Upper lobe of left lung (tissue), 6 donors: ENCODE data around the gene POLR2J. TPM values are rescaled to one million over a fixed set of nuclear protein-coding genes. Genes with fewer than 3 reads are reported as not detected.
"Not testable (repeated sequence)": the region's sequence is repeated elsewhere in the genome, so short reads cannot be mapped to it uniquely, and the experiment has no call there.

Experiments used
- ATAC-seq, 2 donors: fragments of 200-7000 bp; cut with Tn5 transposase; one replicate each; pipeline ENCODE4 v1.9.1; 2022; ENCODE audit warnings: mild to moderate bottlenecking in 2 of 2, moderate library complexity in 2 of 2; ENCODE audit not compliant: low FRiP score in 2 of 2
- DNase-seq, 2 donors: peaks; one replicate each; pipeline ENCODE4 v3.0.0-alpha.2; 2019 to 2020
- H3K27ac ChIP-seq, 4 donors: fragments of 200-600 bp; sonication (generic); one replicate each; pipeline ENCODE4 v1.5.1; 2016 to 2019
- H3K27me3 ChIP-seq, 4 donors: fragments of 200-600 bp; sonication (generic); one replicate each; pipeline ENCODE4 v1.5.1; 2017 to 2019
- H3K36me3 ChIP-seq, 4 donors: fragments of 200-600 bp; sonication (generic); one replicate each; pipeline ENCODE4 v1.5.1; 2016 to 2019
- H3K4me1 ChIP-seq, 4 donors: fragments of 200-600 bp; sonication (generic); one replicate each; pipeline ENCODE4 v1.5.1; 2018 to 2019
- H3K4me3 ChIP-seq, 4 donors: fragments of 200-600 bp; sonication (generic); one replicate each; pipeline ENCODE4 v1.5.1; 2017 to 2019; ENCODE audit warnings: mild to moderate bottlenecking in 2 of 4, moderate library complexity in 1 of 4
- H3K9me3 ChIP-seq, 4 donors: fragments of 200-600 bp; sonication (generic); one replicate each; pipeline ENCODE4 v1.5.1; 2018 to 2019
- WGBS, 2 donors: methylation state at CpG; one replicate each; pipeline ENCODE4 v1.1.5; 2017 to 2018; 5-methylcytosine and 5-hydroxymethylcytosine counted together
- total RNA-seq, 6 donors: library from RNA; depleted of rRNA in 4 of 6; stranded (reverse); fragments of >200 nt in 4 of 6; gene quantifications; one replicate each; pipeline versions ENCODE4 v1.1.0 to v1.2.1, GENCODE V29; 2016 to 2021
- donor health status: DM: no; HTN: no; CAD: no; lungs with moderate emphysema.
- donor health status: DM: no; HTN: yes; CAD: no; lungs with severe emphysema.

POLR2J gene
- total RNA-seq, 6 donors from 2014 or later = 15.2 to 37.1 (median 26.6) TPM

- not testable (repeated sequence) for H3K27ac ChIP-seq, H3K9me3 ChIP-seq, H3K4me1 ChIP-seq, H3K4me3 ChIP-seq, H3K27me3 ChIP-seq, H3K36me3 ChIP-seq, DNase-seq
- peak; percentile 13 to 82 for ATAC-seq
- no CpG with 5 or more reads among the region's 30 CpGs for WGBS, 2 donors
Observed at GRCh38 chr7:102511860-102512522, 33.3 kb upstream of the POLR2J start.

DNA sequence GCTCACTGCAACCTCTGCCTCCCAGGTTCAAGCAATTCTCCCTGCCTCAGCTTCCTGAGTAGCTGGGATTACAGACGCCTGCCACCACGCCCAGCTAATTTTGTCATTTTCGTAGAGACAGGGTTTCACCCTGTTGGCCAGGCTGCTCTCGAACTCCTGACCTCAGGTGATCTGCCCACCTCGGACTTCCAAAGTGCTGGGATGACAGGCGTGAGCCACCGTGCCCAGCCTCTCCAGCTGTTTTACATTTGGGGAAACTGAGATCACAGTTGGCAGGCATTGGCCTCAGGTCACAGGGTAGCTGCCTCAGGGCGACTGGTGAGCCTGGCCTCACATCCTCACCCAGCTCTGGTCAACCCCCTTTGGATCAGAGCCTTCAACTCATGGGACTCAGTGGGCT lies 31.9 kb upstream of the POLR2J start:
- not testable (repeated sequence) for ATAC-seq, H3K27me3 ChIP-seq, H3K36me3 ChIP-seq, H3K9me3 ChIP-seq, H3K27ac ChIP-seq, H3K4me1 ChIP-seq, H3K4me3 ChIP-seq
- 84 to 85% methylated on average over 5 of the region's 8 CpGs for WGBS, 2 donors
- DNase-seq = peak in 1 of 2 donors; percentile 34

DNA sequence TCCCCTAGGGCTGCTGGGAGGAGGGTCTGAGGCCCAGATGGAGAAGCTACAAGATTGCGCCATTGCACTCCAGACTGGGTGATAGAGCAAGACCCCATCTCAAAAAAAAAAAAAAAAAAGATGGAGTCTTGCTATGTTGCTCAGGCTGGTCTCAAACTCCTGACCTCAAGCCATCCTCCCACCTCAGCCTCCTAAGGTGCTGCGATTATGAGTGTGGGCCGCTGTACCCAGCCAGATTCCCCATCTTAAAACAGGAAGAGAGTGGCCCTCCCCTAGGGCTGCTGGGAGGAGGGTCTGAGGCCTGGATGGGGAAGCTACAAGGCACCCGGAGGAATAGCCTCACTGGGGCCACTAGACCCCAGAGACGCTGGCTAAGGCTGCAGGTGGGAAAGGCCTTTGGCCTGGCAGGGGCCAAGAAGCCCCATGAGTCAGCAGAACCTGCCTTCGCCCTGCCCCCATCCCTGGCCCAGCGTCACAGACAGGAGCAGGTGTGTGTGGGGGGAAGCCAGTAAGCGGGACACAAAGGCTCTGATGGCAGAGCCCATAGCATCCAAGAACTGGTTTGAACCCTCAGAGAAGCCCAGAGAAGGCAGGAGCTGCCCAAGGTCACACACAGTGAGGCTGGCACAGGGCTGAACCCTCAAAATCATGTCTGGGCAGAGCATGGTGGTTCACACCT lies 28.8 kb upstream of the POLR2J start:
- H3K4me1 ChIP-seq, H3K27ac ChIP-seq, H3K9me3 ChIP-seq, H3K36me3 ChIP-seq, H3K27me3 ChIP-seq, H3K4me3 ChIP-seq, ATAC-seq: not testable (repeated sequence)
- WGBS, 2 donors = 67 to 86% methylated on average over 2 of the region's 8 CpGs
- DNase-seq = peak in 1 of 2 donors; percentile 19

DNA sequence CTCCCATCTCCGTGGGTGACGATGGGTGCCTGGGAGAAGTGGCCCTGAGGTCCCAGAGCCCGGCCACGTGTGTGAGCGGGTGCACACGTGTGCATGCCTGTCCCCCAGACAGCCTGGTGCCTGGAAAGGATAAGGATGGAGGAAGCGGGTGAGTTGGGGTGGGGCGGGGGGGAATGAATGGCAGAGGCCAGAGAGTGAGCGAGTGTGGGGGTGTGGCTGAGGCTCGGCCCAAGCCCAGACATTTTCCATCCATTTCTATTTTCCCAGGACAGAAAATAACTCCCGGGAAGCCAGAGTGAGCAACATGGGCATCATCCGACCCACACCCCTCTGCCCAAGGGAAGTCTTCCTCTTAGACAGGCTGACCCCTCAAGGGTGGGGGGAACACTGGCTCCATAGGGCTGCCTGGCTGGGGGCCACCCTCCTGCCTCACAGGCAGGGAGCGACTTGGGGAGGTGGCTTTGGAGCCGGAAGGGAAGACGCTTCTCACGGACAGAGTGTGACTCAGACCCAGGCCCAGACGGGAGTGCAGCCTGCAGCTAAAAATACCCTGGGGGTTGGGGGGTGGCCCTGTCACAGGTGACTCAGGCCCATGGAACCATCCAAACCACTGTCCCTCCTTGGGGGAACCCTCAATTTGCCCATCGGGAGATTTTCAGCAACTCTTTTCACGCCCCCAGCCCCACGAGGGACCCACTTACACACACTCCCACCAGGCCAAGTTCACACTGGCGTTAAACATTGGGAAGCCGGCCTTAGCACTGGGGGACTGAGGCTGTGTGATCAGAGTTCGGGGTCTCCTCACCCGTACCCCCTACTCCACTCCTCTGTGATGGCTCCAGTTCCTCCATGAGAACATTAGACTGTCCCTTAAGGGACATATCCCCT lies 26.8 kb upstream of the POLR2J start:
- no CpG with 5 or more reads among the region's 24 CpGs for WGBS, 2 donors
- H3K4me3 ChIP-seq, H3K27ac ChIP-seq, H3K27me3 ChIP-seq, H3K9me3 ChIP-seq, H3K4me1 ChIP-seq, DNase-seq, H3K36me3 ChIP-seq: not testable (repeated sequence)
- ATAC-seq = peak; percentile 5 to 77

- H3K4me3 ChIP-seq, H3K4me1 ChIP-seq, H3K27me3 ChIP-seq, DNase-seq, ATAC-seq, H3K9me3 ChIP-seq, H3K36me3 ChIP-seq, H3K27ac ChIP-seq: not testable (repeated sequence)
- WGBS, 2 donors = no CpG with 5 or more reads among the region's 12 CpGs
Observed at GRCh38 chr7:102503141-102503540, 24.4 kb upstream of the POLR2J start.

DNA sequence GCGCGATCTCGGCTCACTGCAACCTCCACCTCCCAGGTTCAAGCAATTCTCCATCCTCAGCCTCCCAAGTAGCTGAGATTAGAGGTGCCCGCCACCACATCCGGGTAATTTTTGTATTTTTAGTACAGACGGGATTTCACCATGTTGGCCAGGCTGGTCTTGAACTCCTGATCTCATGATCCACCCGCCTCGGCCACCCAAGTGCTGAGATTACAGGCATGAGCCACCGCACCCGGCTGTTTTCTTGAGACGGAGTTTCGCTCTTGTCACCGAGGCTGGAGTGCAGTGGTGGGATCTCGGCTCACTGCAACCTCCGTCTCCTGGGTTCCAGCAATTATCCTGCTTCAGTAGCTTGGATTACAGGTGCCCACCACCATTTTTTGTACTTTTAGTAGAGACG lies 19.6 kb upstream of the POLR2J start:
- H3K36me3 ChIP-seq, H3K4me1 ChIP-seq, H3K27me3 ChIP-seq, H3K4me3 ChIP-seq, H3K9me3 ChIP-seq, ATAC-seq, H3K27ac ChIP-seq: not testable (repeated sequence)
- peak in 1 of 2 donors; percentile 38 for DNase-seq
- 86 to 94% methylated on average over 14 to 15 of the region's 16 CpGs for whole genome bisulfite sequencing, 2 donors

GRCh38 chr7:102497308-102497707 lies 18.6 kb upstream of the POLR2J start:
- not testable (repeated sequence) for H3K36me3 ChIP-seq, H3K27me3 ChIP-seq, H3K4me1 ChIP-seq, H3K4me3 ChIP-seq, H3K27ac ChIP-seq, H3K9me3 ChIP-seq
- peak in 1 of 2 donors; percentile 27 for DNase-seq
- WGBS, 2 donors = 40% methylated on average over 1 of the region's 5 CpGs; no CpG with 5 or more reads in 1 of the 2 donors
- ATAC-seq = peak in 1 of 2 donors; percentile 16

DNA sequence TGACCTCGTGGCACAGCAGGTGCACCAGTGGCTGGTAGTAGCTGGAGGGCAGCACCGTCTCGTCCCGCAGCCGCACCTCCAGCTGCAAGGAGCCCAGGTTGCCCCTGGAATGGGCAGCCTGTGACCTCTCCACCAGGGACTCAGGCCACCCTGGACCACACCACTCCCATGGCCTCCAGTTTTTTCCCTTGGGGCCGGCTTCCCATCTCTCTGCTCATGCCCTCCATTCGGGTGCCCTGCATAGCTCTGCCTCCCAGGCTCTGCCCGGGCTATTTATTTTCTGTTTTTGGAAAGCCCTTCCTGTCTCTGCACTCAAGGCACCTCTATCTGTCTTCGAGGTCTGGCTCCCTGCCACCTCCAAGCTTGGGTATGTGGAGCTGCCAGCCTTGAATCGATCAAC lies 18.1 kb upstream of the POLR2J start:
- not testable (repeated sequence) for ATAC-seq, H3K27me3 ChIP-seq, H3K27ac ChIP-seq, H3K9me3 ChIP-seq, H3K4me3 ChIP-seq, H3K4me1 ChIP-seq, H3K36me3 ChIP-seq
- DNase-seq = peak in 1 of 2 donors; percentile 10
- WGBS, 2 donors = 68 to 100% methylated on average over 2 to 3 of the region's 10 CpGs

- not testable (repeated sequence) for H3K27me3 ChIP-seq, H3K36me3 ChIP-seq, DNase-seq, H3K4me3 ChIP-seq, H3K27ac ChIP-seq, H3K9me3 ChIP-seq, H3K4me1 ChIP-seq
- no CpG with 5 or more reads among the region's 67 CpGs for WGBS, 2 donors
- ATAC-seq = peak; percentile 3 to 65
Observed at GRCh38 chr7:102494473-102495149, 15.9 kb upstream of the POLR2J start.

DNA sequence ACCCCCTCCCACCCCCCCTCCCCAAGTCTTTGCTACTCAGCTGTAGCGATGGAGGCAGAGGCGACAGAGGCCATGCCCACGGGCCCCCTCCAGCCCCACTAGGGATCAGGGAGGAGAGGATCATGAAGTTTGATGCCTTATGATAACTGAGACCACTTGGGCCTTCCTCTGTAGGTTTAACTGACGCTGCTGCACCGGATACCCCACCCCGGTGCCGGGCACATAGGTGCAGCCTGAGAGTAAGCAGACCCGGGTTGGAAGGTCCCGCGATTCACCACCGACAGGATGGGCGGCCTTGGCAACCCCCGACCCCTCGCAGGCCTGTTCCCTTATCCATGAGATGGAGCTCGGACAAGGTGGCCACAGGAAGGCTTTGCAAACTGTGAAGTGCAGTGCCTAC lies 15.3 kb upstream of the POLR2J start:
- peak overlapping the region in 3 of 4 donors; percentile 23 to 31 (median 29) for H3K4me3 ChIP-seq
- ATAC-seq = peak in 1 of 2 donors; percentile 0
- WGBS, 2 donors = 32% methylated on average over 9 of the region's 15 CpGs; no CpG with 5 or more reads in 1 of the 2 donors
- H3K36me3 ChIP-seq, H3K27me3 ChIP-seq, H3K9me3 ChIP-seq, H3K4me1 ChIP-seq, H3K27ac ChIP-seq: not testable (repeated sequence)
- peak; percentile 22 to 76 for DNase-seq

DNA sequence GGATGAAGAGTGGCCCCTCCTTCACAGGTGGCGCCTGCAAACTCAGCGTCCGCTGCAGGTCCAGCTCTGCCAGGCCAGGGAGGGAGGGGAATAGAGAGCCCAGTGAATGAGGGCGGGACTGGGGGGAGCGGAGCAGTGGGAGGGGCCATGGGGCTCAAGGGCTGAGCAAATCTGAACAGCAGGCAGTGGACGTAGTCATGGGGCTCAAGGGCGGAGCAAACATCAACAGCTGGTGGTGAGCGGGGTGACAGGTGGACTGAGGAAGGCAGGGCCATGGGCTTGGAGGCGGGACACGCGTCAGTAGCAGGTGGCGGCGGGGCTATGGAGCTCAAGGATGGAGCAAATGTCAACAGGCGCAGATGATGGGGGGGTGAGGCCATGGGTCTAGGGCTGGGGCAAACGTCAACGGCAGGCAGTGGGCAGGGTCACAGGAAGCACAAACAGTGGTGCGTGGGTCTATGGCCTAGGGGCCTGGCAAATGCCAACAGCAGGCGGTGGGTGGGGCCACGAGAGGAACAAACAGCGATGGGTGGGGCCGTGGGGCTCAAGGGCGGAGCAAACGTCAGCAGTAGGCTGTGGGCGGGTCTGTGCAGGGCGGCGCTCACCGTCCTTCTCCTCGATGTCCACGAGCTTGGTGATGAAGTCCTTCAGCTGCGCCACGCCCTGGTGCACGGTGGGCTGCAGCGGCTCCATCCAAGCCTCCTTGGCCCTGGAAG lies 14.7 kb upstream of the POLR2J start:
- H3K4me3 ChIP-seq, H3K36me3 ChIP-seq, H3K4me1 ChIP-seq, H3K9me3 ChIP-seq, H3K27ac ChIP-seq, H3K27me3 ChIP-seq: not testable (repeated sequence)
- WGBS, 2 donors = no CpG with 5 or more reads among the region's 33 CpGs
- DNase-seq (peak in 1 of 2 donors; percentile 49), ATAC-seq (peak; percentile 75 to 90)

DNA sequence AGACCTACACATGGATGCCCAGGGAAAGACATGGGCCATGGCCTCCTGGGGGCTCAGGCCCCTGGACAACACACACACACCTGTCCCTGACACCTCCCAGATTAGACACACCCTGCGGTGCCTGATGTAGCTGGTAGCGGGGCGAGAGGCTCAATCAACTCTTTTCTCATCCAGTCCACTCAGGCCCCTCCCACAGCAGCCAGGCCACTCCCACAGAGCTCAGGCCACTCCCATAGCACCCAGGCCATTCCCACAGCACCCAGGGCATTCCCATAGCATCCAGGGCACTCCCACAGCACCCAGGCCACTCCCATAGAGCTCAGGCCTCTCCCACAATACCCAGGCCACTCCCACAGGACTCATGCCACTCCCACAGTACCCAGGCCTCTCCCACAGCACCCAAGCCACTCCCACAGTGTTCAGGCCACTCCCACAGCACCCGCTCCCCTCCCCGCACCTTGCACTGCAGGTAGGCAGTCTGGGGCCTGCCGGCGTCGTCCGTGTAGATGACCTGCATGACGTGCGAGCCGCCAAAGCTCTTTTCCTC lies 11.9 kb upstream of the POLR2J start:
- H3K27me3 ChIP-seq, H3K27ac ChIP-seq, H3K36me3 ChIP-seq, H3K9me3 ChIP-seq, H3K4me3 ChIP-seq, H3K4me1 ChIP-seq: not testable (repeated sequence)
- DNase-seq = peak; percentile 61 to 92
- ATAC-seq = peak; percentile 63 to 92
- no CpG with 5 or more reads among the region's 12 CpGs for WGBS, 2 donors
